Measurements from ENCODE around the gene ENTPD6. TPM values are rescaled to one million over a fixed set of nuclear protein-coding genes. Genes with fewer than 3 reads are reported as not detected.
"Not testable (repeated sequence)": the region's sequence is repeated elsewhere in the genome, so short reads cannot be mapped to it uniquely, and the experiment has no call there.

The ENTPD6 gene
- total RNA-seq, 1 donor from 2014 or later = 70.8 TPM

DNA sequence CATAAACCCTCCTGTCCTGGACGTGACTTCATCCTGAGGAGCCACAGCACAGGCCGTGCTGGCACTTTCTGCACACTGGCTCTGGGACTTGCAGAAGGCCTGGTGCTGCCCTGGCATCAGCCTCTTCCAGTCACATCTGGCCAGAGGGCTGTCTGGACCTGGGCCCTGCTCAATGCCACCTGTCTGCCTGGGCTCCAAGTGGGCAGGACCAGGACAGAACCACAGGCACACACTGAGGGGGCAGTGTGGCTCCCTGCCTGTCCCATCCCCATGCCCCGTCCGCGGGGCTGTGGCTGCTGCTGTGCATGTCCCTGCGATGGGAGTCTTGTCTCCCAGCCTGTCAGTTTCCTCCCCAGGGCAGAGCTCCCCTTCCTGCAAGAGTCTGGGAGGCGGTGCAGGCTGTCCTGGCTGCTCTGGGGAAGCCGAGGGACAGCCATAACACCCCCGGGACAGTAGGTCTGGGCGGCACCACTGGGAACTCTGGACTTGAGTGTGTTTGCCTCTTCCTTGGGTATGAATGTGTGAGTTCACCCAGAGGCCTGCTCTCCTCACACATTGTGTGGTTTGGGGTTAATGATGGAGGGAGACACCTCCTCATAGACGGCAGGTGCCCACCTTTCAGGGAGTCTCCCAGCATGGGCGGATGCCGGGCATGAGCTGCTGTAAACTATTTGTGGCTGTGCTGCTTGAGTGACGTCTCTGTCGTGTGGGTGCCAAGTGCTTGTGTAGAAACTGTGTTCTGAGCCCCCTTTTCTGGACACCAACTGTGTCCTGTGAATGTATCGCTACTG, 30.3 kb downstream of the ENTPD6 start:
- DNase-seq = no peak

DNA sequence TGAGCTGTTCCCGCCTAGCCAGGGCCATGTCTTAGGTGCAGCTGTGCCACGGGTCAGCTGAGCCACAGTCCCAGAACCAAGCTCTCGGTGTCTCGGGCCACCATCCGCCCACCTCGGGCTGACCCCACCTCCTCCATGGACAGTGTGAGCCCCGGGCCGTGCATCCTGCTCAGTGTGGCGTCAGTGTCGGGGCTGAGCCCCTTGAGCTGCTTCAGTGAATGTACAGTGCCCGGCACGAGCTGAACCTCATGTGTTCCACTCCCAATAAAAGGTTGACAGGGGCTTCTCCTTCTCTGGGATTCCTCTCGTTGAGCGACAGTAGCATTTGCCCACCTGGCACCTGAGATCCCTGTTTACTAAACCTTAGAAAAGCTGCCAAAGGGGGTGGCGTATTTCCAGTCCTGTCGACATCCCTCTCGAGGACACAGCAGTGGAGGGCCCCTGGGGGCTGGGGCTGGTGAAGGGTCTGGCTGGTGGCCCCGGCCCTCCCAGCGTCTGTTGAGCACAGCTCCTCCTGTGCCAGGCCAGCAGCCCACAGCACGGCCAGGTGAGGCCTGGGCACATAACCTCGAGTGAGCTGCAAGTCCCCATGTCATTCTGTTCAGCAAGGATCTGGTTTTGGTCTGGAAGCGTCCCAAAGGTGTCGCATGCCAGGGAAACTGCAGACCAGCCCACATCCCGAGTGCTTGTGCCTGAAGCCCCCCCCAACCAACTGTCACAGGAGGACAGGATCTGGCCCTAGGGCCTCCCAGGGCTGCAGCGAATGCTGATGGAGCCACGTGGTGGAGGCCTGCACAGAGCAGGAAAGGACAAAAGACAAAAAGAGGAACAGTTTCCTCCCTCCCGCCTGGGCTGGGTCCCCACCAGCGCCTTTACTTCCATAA, 31.2 kb downstream of the ENTPD6 start:
- no peak for DNase-seq

DNA sequence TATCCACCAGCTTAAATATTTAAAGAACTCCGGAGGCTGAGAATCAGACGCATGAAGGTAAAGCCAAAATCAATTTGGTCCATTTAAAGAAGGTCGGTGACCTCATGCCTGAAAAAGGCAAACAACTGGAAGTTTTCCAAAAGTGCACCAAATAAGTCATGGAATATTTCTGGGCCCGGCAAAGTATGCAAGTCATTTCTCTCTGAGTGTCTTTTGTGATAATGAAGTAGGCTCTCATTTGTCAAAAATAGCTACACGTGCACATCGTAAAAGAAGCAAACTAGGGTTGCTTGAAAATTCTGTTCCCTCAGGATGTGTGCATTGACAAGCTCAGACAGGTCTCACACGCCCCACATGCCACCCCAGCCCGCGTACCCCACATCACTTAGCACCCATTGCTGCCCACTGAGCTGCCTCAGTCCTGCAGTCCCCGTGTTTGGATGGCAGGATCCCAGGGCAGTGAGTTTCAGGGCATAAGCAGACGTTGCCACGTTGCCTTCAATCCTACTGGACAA, 31.9 kb downstream of the ENTPD6 start:
- DNase-seq = peak; percentile 72

DNA sequence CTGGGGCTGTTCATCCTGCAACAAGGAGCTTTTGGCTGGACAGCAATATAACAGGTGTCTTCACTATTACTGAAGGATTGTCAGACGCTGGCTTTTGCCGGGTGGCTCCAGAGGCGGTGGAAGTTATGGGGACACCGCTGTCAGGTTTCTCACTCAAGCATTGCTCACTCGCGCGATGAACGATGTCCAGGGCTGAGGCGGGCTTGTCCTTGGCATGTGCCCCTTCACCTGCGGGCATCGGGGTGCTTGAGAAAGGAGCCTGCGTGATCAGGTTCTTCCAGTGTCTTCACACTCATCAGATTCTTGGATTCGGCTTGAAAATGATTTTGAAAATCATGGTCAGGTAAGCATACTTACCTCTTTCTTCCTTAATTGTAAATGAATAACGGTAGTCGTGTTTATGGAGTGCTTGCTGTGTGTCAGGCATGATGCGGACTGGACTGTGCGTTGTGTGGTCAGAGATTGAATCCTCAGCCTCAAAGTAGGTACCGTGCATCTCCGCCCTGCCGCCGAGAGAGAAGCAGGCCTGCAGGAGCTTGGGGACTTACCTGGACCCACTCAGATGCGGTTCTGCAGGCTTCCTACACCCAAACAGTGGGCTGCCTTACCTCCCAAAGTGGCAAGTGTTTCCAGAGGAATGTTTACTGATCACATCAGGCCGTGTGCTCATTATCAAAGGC, 34.1 kb downstream of the ENTPD6 start:
- no peak for DNase-seq

DNA sequence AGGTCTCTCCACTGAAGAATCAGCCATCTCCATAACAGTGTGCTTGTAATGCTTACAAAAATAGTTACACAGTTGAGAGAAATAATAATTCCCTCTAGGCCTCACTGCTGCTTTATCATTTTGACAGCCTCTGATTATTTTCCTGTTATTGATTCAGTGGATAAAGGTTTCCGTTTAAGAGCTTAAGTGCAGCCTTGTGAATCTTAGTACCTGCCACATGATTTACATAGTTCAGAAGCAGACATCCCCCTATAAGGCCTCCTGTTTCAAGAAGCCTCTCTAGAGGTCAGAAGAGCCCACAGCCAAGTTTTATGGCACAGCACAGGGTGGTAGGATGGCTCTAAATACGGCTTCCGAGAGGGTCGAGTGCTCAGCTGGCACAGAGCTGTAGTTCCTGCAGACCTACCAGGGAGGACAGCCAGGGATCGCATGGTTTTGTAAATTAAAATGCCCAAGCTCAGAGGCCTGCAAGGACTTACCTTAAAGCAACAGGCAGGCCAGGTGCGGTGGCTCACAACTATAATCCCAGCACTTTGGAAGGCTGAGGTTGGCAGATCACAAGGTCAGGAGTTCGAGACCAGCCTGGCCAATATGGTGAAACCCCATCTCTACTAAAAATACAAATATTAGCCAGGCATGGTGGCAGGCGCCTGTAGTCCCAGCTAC, 34.8 kb downstream of the ENTPD6 start:
- DNase-seq = peak; percentile 65

DNA sequence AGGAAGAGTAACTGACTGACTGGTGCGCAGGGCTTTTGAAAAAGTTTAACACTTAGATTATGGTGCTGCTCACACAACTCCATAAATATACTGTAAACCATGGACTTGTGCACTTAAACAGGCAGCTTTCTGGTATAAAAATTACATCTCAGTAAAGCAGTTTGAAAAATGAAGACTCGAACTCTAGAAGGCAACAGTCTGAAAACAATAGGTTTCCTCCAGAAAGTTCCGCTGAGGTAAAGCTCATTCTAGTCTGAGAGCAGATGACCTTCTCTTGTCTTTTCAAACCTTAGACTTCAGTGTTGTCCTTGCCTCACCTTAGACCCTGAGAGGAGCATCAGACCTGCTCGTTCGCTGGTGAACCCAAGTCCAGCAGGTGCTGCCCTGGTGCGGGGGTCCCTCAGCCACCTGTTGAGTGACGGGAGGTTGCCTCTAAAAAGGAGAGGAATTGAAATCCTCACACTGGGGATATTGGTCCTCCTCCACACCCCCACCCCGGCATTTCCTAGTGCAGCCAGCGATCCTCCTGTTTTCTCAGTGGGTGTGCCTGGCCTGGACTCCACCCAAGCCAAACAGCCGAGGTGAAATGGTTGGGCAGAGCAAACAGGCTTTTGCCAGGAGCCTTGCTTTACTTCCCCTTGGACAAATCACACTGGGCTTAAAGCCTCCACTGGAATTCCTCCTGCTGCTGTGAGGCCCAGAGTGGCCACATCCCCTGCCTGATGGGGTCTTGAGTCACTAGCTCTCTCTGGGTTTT, 37.7 kb downstream of the ENTPD6 start:
- DNase-seq = peak; percentile 50

DNA sequence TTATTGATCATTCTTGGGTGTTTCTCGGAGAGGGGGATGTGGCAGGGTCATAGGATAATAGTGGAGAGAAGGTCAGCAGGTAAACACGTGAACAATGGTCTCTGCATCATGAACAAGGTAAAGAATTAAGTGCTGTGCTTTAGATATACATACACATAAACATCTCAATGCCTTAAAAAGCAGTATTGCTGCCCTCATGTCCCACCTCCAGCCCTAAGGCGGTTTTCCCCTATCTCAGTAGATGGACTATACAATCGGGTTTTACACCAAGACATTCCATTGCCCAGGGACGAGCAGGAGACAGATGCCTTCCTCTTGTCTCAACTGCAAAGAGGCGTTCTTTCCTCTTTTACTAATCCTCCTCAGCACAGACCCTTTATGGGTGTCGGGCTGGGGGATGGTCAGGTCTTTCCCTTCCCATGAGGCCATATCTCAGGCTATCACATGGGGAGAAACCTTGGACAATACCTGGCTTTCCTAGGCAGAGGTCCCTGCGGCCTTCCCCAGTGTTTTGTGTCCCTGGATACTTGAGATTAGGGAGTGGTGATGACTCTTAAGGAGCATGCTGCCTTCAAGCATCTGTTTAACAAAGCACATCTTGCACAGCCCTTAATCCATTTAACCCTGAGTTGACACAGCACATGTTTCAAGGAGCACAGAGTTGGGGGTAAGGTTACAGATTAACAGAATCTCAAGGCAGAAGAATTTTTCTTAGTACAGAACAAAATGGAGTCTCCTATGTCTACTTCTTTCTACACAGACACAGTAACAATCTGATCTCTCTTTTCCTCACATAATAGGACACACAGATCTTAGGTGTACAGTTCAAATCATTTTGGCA, 38.7 kb downstream of the ENTPD6 start:
- not testable (repeated sequence) for DNase-seq

DNA sequence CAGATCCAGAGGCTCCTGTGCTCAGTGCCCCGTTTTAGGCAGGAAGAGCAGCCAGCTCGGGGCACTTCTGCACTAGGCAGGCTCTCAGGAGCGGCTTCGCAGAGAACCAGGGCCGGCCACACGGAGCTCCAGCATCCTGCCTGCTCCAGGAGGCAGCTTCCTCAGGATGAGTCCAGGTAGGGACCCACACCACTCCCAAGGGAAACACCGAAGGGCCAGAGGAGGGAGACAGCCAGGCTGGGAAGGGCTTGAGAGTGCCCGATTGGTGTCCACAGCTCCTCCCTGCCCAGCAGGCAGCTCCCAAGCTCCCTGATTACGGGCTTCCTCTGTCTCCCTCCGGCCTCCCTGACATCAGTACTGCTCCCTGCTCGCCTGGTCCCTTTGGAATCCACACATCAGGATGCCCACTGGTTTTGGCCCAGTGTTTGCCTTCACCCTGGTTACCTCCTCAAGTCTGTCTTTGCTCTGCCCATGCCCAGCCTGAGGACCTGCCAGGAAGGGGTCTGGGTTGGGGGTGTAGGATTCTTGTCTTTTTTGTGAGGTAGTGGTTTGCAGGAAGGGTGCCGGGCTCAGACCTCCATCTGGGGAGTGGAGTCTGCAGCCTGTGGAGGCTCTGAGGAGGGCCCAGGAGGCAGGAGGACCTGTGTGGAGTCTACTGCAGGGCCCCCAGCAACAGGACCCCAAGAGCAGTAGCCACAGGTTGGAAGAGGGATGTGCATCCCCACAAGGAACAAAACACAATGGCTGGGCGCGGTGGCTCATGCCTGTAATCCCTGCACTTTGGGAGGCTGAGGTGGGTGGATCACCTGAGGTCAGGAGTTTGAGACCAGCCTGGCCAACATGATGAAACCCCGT, 41.2 kb downstream of the ENTPD6 start:
- DNase-seq = no peak

DNA sequence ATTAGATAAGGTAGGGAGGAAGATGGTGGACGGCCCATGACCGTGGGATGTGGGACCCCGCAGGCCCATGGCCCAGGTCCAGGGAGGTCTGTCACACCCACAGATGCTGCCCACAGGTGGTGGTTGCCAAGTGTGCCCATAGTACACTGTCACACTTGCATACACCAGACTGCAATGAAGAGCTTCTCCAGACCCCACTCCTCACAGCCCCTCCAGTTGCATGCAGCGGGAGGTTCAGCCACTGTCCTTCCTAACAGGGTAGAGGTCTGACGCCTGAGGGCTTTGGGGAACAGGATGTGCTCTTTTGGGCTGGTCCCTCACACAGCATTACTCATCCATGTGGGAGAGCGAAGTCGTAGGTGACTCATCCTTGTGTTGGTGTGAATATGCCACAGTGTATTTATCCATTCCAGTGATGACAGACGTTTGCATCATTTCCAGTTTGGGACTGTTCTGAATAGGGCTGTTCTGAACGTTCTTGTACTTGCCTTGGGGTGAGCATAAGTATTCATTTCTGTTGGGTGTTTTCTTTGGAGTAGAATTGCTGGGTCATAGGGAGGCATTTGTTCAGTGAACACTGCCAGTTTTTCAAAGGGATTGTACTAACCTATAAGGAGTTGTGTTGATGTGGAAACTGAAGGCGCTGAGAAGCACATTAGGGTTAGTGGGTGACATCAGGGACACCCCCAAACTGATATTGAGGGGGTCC, 42.3 kb downstream of the ENTPD6 start:
- DNase-seq = peak; percentile 95

DNA sequence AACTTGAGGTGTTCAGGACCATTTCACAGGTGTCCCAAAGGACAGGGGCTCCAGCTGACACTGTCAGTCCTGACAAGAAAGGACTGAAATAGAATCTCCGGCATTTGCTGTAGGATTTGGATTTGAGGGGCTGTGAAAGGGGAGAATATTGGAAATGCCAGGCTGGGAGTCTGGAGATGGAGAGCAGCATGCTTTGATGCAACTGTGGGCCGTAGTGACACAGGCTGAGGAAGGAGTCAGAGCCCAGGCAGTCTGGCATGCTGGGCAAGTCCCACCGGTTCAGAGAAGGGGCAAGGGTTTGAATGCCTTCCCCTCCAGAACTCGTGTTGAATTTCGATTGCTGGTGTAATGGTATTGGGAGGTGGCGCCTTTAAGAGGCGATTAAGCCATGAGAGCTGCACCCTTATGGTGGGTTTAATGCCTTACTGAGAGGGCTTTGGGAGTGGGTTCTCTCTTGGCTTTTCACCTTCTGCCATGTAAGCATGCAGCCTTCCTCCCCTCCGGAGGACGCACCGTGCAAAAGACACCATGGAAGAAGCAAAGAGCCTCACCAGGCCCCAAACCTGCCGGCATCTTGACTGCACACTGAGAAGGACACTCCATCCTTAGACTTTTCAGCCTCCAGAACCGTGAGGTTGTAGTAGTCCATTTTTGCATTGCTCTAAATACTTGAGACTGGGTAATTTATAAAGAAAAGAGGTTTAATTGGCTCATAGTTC, 43.0 kb downstream of the ENTPD6 start:
- DNase-seq = no peak

DNA sequence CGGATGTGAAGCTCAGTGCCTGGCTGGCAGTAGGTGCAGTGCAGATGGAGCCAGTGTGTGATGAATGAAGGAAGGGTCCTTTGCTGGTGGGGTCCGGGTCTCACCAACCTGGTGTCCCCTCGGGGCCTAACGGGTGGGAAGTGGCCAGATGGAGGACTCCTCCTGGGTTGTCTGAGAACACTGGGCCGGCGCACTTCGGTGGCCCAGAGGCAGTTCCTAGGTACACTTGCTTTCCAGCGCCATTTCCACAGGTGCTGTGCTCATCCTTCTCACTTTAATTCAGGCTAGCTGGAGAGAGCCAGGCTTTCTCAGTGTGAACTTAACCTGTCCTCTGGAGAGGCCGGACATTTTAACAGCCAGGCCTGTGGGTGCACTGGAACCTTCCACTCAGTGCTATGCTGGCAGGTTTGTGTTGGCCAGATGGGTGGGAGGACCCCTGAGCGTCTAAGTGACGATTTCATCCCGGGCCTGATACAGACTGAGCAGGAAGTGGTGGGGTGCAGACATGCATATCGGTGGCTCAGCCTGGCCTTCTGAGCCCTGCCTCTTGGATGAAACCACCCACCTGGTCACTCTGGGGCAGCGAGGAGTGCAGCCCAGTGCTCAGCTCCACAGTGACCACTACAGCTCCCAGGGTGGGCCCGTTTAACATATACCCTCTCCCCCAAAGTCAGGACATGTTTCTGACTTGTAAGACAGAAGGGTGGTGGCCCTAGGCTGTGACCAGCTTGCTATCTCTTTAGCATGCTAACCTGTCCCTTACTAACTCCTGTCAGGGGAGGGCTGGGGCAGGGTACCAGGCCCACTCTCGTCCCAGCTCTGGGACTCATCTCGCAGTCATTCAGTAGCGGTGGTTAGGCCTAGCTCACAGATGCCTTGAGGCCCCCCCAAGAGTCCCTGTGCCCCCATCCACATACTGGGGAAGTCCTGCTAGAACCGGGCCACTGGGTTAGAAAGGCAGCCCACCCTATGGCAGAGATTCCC, 44.2 kb downstream of the ENTPD6 start:
- DNase-seq = no peak

DNA sequence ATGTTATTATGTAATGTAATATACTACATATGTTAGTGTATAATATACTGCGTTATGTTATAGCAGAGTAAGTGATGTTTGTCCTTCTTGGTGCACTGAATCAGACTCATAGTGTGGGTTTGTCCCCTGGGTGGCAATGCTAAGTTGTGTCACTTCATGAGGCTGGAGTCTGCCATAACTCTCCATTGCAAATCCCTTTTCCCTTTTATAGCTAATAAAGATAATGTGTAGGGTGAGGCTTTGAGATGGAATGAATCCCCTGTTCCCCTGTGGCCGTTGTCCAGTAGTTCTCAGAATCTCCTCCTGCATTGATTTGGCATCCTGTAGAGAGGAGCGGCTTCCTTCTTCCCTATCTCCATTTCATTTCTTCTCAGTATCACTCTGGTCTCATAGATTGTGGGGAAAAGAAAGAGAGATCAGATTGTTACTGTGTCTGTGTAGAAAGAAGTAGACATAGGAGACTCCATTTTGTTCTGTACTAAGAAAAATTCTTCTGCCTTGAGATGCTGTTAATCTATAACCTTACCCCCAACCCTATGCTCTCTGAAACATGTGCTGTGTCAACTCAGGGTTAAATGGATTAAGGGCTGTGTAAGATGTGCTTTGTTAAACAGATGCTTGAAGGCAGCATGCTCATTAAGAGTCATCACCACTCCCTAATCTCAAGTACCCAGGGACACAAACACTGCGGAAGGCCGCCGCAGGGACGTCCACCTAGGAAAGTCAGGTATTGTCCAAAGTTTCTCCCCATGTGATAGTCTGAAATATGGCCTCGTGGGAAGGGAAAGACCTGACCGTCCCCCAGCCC, 45.5 kb downstream of the ENTPD6 start:
- not testable (repeated sequence) for DNase-seq

DNA sequence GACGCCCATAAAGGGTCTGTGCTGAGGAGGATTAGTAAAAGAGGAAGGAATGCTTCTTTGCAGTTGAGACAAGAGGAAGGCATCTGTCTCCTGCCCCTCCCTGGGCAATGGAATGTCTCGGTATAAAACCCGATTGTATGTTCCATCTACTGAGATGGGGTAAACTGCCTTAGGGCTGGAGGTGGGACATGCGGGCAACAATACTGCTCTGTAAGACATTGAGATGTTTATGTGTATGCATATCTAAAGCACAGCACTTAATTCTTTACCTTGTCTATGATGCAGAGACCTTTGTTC, 46.1 kb downstream of the ENTPD6 start:
- not testable (repeated sequence) for DNase-seq

DNA sequence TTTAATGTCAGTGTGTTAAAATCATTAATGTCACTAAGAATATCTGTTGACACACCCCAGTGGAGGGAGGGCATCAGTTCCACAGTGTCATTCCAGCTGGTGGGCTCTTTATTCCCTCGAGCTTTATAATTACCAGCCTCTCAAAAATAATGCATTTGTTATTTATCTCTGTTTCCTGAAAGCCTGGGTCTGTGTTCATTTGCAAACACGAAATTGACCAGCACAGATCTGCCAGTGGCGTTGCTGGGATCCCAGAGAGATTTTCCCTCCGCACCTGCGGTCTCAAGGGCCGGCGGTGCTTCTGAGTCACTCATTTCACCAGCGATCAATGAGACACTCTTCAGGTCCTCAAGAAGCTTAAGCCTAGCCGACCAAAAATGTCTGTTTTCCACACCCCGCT, 46.7 kb downstream of the ENTPD6 start:
- DNase-seq = no peak

DNA sequence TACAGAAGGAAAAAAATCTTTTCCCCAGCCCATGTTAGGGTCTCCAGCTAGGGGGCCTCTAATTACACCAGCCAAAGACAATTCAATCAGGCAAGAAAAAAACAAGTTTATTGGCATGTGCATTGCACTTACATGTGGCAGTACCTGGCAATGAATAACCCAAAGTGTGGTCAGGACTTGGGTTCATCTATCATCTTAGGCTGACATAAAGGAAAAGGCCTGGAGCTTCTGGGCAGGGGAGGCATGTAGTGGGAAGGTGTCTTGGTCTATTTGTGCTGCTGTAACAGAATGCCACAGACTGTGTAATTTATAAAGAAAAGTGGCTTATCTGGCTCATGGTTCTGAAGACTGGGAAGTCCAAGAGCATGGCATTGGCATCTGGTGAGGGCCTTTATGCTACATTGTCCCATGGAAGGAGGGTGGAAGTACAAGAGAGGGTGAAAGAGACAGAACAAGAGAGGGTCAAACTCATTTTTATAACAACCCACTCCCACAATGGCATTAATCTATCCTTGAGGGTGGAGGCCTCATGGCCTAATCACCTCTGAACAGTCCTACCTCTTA, 48.0 kb downstream of the ENTPD6 start:
- no peak for DNase-seq

DNA sequence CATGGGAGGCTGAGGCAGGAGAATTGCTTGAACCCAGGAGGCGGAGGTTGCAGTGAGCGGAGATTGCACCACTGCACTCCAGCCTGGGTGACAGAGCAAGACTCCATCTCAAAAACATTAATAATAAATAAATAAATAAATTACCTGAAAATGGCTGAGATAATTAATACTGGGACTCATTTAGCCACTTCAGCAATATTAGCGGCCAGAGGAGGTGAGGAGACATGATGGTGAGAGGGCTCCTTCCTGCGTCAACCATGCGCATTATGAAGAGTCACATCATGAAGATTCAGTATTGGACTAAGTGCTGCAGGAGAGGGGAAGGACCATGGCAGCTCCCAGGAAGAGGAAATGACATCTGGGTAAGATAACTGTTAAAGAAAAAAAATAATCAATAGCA, 49.5 kb downstream of the ENTPD6 start:
- no peak for DNase-seq
